Mesenchymal stem cell (in vitro differentiated cells and primary cell): ENCODE results near the gene SMIM21.

ENCODE experiments used
- DNase-seq: peaks from one replicate; pipeline ENCODE4 v3.0.0-alpha.2; 2013
- H2AFZ ChIP-seq: one replicate; pipeline ENCODE4 v1.6.1; 2013; ENCODE audit warnings: low read depth, mild to moderate bottlenecking, control low read depth, inconsistent platforms, low read length, moderate library complexity
- H2AK5ac ChIP-seq: 2 replicates; pipeline ENCODE4 v1.6.1; 2013; ENCODE audit warnings: low read length, moderate library complexity, mild to moderate bottlenecking, inconsistent platforms; ENCODE audit not compliant: severe bottlenecking
- H2BK120ac ChIP-seq: one replicate; pipeline ENCODE4 v1.6.1; 2013; ENCODE audit warnings: low read depth, mild to moderate bottlenecking, inconsistent platforms, low read length, moderate library complexity
- H2BK12ac ChIP-seq, 2 experiments: one replicate each; pipeline ENCODE4 v1.6.1; 2013; ENCODE audit warnings: inconsistent platforms in 2 of 2, low read length in 2 of 2, mild to moderate bottlenecking in 2 of 2, moderate library complexity in 2 of 2, control low read depth in 1 of 2
- H2BK15ac ChIP-seq: one replicate; pipeline ENCODE4 v1.6.1; 2013; ENCODE audit warnings: mild to moderate bottlenecking, low read depth, inconsistent platforms; ENCODE audit not compliant: poor library complexity, severe bottlenecking
- H2BK5ac ChIP-seq: 2 replicates; pipeline ENCODE4 v1.6.1; 2013; ENCODE audit warnings: low read depth, mild to moderate bottlenecking, low read length, control low read depth, inconsistent platforms; ENCODE audit not compliant: poor library complexity, severe bottlenecking
- H3K14ac ChIP-seq, 2 experiments: one replicate each; pipeline ENCODE4 v1.6.1; 2013; ENCODE audit warnings: inconsistent platforms in 2 of 2, low read length in 2 of 2, control low read depth in 1 of 2, mild to moderate bottlenecking in 1 of 2, moderate library complexity in 1 of 2
- H3K18ac ChIP-seq, 2 experiments: one replicate each; pipeline ENCODE4 v1.6.1; 2013; ENCODE audit warnings: inconsistent platforms in 2 of 2, low read length in 2 of 2, control low read depth in 1 of 2, low read depth in 1 of 2, mild to moderate bottlenecking in 1 of 2
- H3K23ac ChIP-seq, 2 experiments: one replicate each; pipeline ENCODE4 v1.6.1; 2013; ENCODE audit warnings: inconsistent platforms in 2 of 2, low read length in 2 of 2, mild to moderate bottlenecking in 2 of 2, moderate library complexity in 2 of 2, control low read depth in 1 of 2
- H3K27ac ChIP-seq: 2 replicates; pipeline ENCODE4 v1.5.1; 2013; ENCODE audit warnings: mild to moderate bottlenecking, moderate library complexity, low read length, control low read depth, inconsistent platforms; ENCODE audit not compliant: poor library complexity, severe bottlenecking
- H3K27me3 ChIP-seq, 2 experiments: 2 replicates each; pipeline versions ENCODE4 v1.6.1 to v1.7.0; 2013; ENCODE audit warnings: low read length in 2 of 2, mild to moderate bottlenecking in 2 of 2, moderate library complexity in 2 of 2, control low read depth in 1 of 2, inconsistent platforms in 1 of 2; ENCODE audit not compliant: control insufficient read depth in 1 of 2, insufficient read depth in 1 of 2
- H3K36me3 ChIP-seq, 2 experiments: 2 replicates each; pipeline versions ENCODE4 v1.6.1 to v1.7.0; 2013; ENCODE audit warnings: low read length in 2 of 2, control low read depth in 1 of 2, inconsistent platforms in 1 of 2, low read depth in 1 of 2, mild to moderate bottlenecking in 1 of 2; ENCODE audit not compliant: insufficient read depth in 2 of 2, control insufficient read depth in 1 of 2
- H3K4ac ChIP-seq, 2 experiments: one replicate each; pipeline ENCODE4 v1.6.1; 2013; ENCODE audit warnings: inconsistent platforms in 2 of 2, low read length in 2 of 2, mild to moderate bottlenecking in 2 of 2, moderate library complexity in 2 of 2, control low read depth in 1 of 2, low read depth in 1 of 2
- H3K4me1 ChIP-seq: 2 replicates; pipeline ENCODE4 v1.6.1; 2013; ENCODE audit warnings: low read depth, low read length, control low read depth; ENCODE audit not compliant: control insufficient read depth, insufficient read depth
- H3K4me2 ChIP-seq: 2 replicates; pipeline ENCODE4 v1.6.1; 2013; ENCODE audit warnings: low read length, mild to moderate bottlenecking, inconsistent platforms; ENCODE audit not compliant: poor library complexity, severe bottlenecking
- H3K4me3 ChIP-seq, 2 experiments: 2 replicates each; pipeline versions ENCODE4 v1.5.1 to v1.7.0; 2013; ENCODE audit warnings: low read length in 2 of 2, mild to moderate bottlenecking in 2 of 2, control low read depth in 1 of 2, low read depth in 1 of 2; ENCODE audit not compliant: insufficient read depth in 1 of 2
- H3K79me1 ChIP-seq: replicated peaks from 2 replicates; pipeline ENCODE4 v1.6.1; 2013; ENCODE audit warnings: mild to moderate bottlenecking, control low read depth, low read length, inconsistent platforms; ENCODE audit not compliant: poor library complexity, severe bottlenecking
- H3K9ac ChIP-seq: 2 replicates; pipeline ENCODE4 v1.7.0; 2013; ENCODE audit warnings: mild to moderate bottlenecking, low read length, moderate library complexity
- H3K9me3 ChIP-seq: 2 replicates; pipeline ENCODE4 v1.7.0; 2013; ENCODE audit warnings: mild to moderate bottlenecking, low read length; ENCODE audit not compliant: control insufficient read depth
- H4K8ac ChIP-seq: one replicate; pipeline ENCODE4 v1.6.1; 2013; ENCODE audit warnings: inconsistent platforms, mild to moderate bottlenecking, low read length, moderate library complexity
- H4K91ac ChIP-seq: one replicate; pipeline ENCODE4 v1.6.1; 2013; ENCODE audit warnings: mild to moderate bottlenecking, low read length, inconsistent platforms
- WGBS: methylation state at CpG from one replicate; pipeline ENCODE4 v1.1.7; 2013; ENCODE audit warnings: mixed read lengths; 5-methylcytosine and 5-hydroxymethylcytosine counted together

The SMIM21 gene

DNA sequence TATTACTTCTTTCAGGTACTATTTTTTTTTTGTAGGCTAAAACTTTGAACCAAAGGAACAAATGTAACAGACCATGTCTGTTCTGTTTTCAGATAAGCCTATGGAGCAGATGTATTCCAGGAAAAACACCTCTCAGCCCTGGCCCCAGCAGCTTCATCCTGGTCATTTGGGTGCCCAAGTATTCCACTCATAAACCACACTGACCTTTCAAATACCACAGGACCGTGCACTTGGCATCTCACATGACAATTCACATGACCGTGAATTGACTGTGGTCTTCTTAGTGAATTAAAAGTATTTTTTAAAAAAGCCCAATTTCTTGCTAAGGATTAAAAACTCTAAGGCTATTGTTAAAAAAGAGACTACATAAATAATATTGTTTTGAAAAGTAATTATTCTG, 50.2 kb downstream of the SMIM21 start:
- no peak overlapping the region for H4K8ac ChIP-seq
- no peak overlapping the region for H3K4me2 ChIP-seq
- no peak for DNase-seq
- no peak overlapping the region for H2BK120ac ChIP-seq
- no peak overlapping the region for H3K4me3 ChIP-seq
- H2BK15ac ChIP-seq = no peak overlapping the region
- no peaks in the 10 kb centered on the region for H3K4me1 ChIP-seq
- no peak overlapping the region for H3K9ac ChIP-seq
- no peaks in the 10 kb centered on the region for H3K79me1 ChIP-seq
- no peak overlapping the region for H2BK5ac ChIP-seq
- no peak overlapping the region for H4K91ac ChIP-seq
- H3K36me3 ChIP-seq = no peaks in the 10 kb centered on the region
- H3K27me3 ChIP-seq = peaks cover 0 to 6% of the 10 kb centered on the region in 2 experiments
- H3K23ac ChIP-seq = no peak overlapping the region
- no peak overlapping the region for H2BK12ac ChIP-seq
- no peak overlapping the region for H2AK5ac ChIP-seq
- peaks cover 7% of the 10 kb centered on the region for H3K9me3 ChIP-seq
- WGBS = 50% methylated on average over 1 of the region's 2 CpGs
- no peak overlapping the region for H3K4ac ChIP-seq
- no peak overlapping the region for H3K18ac ChIP-seq
- H2AFZ ChIP-seq = no peak overlapping the region
- no peak overlapping the region for H3K27ac ChIP-seq
- H3K14ac ChIP-seq = no peak overlapping the region

DNA sequence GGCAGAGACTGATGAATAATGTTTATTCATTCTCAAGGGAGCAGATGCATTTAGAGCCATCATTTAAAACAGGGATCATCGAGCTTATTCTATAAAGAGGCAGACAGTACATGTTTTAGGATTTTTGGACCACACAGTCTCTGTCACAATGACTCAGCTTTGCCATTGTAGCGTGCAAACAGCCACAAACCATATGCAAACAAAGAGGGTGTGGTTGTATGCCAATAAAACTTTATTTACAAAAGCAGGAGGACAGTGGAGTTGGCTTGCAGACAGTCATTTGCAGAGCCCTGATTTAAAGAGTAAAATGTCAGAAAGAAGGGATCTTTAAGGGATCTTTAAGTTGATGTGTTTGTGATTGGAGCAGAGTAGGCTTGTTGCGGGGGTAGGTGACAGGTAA, 51.5 kb downstream of the SMIM21 start:
- Histone ChIP-seq H3K36me3 (no peaks in the 10 kb centered on the region), H3K27me3 (no peaks in the 10 kb centered on the region), H2BK120ac (no peak overlapping the region), H3K14ac (no peak overlapping the region), H2BK5ac (no peak overlapping the region), H2BK12ac (no peak overlapping the region), H3K18ac (no peak overlapping the region), H3K4ac (no peak overlapping the region), H2AK5ac (no peak overlapping the region), H2AFZ (no peak overlapping the region), H3K4me3 (no peak overlapping the region), H3K9ac (no peak overlapping the region), H3K23ac (no peak overlapping the region), H3K79me1 (no peaks in the 10 kb centered on the region), H3K9me3 (peaks cover 4% of the 10 kb centered on the region), H4K91ac (no peak overlapping the region), H3K4me2 (no peak overlapping the region), H4K8ac (no peak overlapping the region), H3K27ac (no peak overlapping the region), H3K4me1 (no peaks in the 10 kb centered on the region), H2BK15ac (no peak overlapping the region)
- DNase-seq = no peak
- 99% methylated on average over 3 of the region's 3 CpGs for WGBS

DNA sequence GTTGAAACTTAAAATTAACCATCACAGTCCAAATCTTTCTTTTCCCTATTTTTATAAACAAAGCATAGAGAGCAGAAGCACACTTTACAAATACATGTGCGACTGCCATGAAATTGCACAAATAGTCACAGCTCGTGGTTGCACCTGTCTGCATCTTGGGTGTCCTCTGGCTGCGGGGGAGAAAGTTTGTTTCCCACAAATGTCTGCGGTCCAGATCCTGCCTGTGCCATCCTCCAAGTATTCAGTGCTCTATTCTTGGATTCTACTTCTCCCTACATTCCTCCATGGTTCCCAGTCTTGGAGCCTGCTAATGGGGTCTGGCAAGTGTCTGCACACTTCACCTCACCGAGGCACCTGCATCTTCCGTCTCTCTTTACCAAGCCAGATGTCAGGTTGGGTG, 52.2 kb downstream of the SMIM21 start:
- Histone ChIP-seq H3K9me3 (peaks cover 4% of the 10 kb centered on the region), H3K4me3 (no peak overlapping the region), H4K8ac (no peak overlapping the region), H3K4me1 (no peaks in the 10 kb centered on the region), H3K14ac (no peak overlapping the region), H3K4ac (no peak overlapping the region), H2BK12ac (no peak overlapping the region), H3K23ac (no peak overlapping the region), H3K27ac (no peak overlapping the region), H2BK15ac (no peak overlapping the region), H3K9ac (no peak overlapping the region), H2BK5ac (no peak overlapping the region), H3K36me3 (no peaks in the 10 kb centered on the region), H3K27me3 (no peaks in the 10 kb centered on the region), H3K18ac (no peak overlapping the region), H4K91ac (no peak overlapping the region), H3K4me2 (no peak overlapping the region), H2AFZ (no peak overlapping the region), H2BK120ac (no peak overlapping the region), H2AK5ac (no peak overlapping the region), H3K79me1 (no peaks in the 10 kb centered on the region)
- WGBS = 84% methylated on average over 6 of the region's 6 CpGs
- no peak for DNase-seq

DNA sequence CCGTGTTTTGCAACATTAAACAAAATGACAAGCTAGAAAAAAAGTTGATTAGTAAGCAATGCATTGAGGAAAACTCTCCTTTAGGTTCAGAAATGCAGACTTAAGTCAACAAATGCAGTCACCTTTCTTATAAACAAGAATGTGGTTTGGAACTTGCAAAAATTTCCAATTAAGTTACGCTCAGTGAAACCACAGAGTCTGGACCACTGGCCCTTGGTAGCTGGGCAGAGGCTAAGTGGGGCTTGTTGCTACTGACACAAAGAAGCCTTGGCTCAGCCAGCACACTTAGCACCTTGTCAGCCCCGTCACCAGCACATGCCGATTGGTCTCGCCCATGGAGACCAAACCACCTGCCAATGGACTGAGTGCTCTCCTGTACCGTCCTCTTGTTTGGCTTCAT, 53.0 kb downstream of the SMIM21 start:
- H3K27ac ChIP-seq = no peak overlapping the region
- no peak overlapping the region for H2BK120ac ChIP-seq
- no peak overlapping the region for H2BK12ac ChIP-seq
- H2BK5ac ChIP-seq = no peak overlapping the region
- H3K4me3 ChIP-seq = no peak overlapping the region
- H3K4me1 ChIP-seq = no peaks in the 10 kb centered on the region
- no peak overlapping the region for H2AFZ ChIP-seq
- no peak overlapping the region for H3K9ac ChIP-seq
- no peak overlapping the region for H3K14ac ChIP-seq
- no peak overlapping the region for H4K91ac ChIP-seq
- no peak overlapping the region for H2BK15ac ChIP-seq
- peaks cover 4% of the 10 kb centered on the region for H3K9me3 ChIP-seq
- H3K4ac ChIP-seq = no peak overlapping the region
- no peaks in the 10 kb centered on the region for H3K36me3 ChIP-seq
- H2AK5ac ChIP-seq = no peak overlapping the region
- no peak overlapping the region for H3K23ac ChIP-seq
- no peak for DNase-seq
- no peak overlapping the region for H4K8ac ChIP-seq
- no peaks in the 10 kb centered on the region for H3K79me1 ChIP-seq
- 94% methylated on average over 4 of the region's 6 CpGs for WGBS
- no peak overlapping the region for H3K4me2 ChIP-seq
- H3K27me3 ChIP-seq = no peaks in the 10 kb centered on the region
- no peak overlapping the region for H3K18ac ChIP-seq
